ENCODE results near the gene PPP2R2B. TPM values are rescaled to one million over a fixed set of nuclear protein-coding genes. Genes with fewer than 3 reads are reported as not detected.

Gene PPP2R2B
- total RNA-seq, 1 donor from 2014 or later = 0.35 TPM

- DNase-seq (ENCODE audit: low spot score) = no peak
- Mint-ChIP-seq H3K27ac (ENCODE audit: unreplicated experiment) (no peak overlapping the region), H3K27me3 (ENCODE audit: low read depth) (peaks cover 19% of the 10 kb centered on the region), H3K9me3 (ENCODE audit: low read depth) (no peaks in the 10 kb centered on the region), H3K36me3 (ENCODE audit: low read depth) (no peaks in the 10 kb centered on the region), H3K4me3 (ENCODE audit: unreplicated experiment) (no peak overlapping the region), H3K4me1 (ENCODE audit: low read depth) (no peaks in the 10 kb centered on the region)
- no peak for TF ChIP-seq CTCF (IDR thresholded peaks at IDR 0.05)
Observed at GRCh38 chr5:146589028-146589345, 289.6 kb downstream of the PPP2R2B start.

DNA sequence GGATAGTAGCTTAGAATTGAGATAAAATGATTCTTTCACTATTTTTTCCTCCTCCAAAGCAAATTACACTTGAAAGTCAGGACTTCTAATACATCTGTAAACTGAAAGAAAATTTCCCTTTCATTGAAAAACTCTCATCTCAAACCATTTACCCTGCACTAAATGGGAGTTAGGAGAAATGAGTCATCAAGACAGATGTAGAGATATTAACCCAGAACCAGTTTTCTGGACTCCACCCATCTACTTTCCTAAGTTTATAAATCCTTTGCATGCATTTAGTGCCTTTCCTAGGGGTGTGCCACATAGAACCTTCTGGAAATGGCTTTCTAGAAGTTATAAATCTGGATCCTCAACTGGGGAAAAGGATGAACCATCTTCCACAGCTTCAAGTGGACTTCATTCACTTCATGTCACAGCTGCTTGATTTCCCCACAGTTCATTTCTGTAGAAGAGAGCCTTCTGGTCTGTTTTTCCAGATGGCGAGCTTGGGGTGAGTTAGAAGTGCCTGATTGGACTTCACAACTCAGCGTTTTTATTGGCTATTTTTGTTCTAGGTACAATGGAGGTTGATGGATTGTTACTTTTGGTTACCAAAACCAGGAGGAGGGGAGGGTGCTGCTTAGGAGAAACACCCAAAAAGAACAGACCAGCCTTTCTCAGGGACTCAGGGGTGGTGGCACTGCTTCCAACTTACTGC is 290.1 kb downstream of the PPP2R2B start:
- Mint-ChIP-seq H3K4me3 (ENCODE audit: unreplicated experiment) (no peak overlapping the region), H3K27me3 (ENCODE audit: low read depth) (peaks cover 23% of the 10 kb centered on the region), H3K4me1 (ENCODE audit: low read depth) (no peaks in the 10 kb centered on the region), H3K27ac (ENCODE audit: unreplicated experiment) (no peak overlapping the region), H3K36me3 (ENCODE audit: low read depth) (no peaks in the 10 kb centered on the region), H3K9me3 (ENCODE audit: low read depth) (no peaks in the 10 kb centered on the region)
- no peak for DNase-seq (ENCODE audit: low spot score)
- no peak for TF ChIP-seq CTCF (IDR thresholded peaks at IDR 0.05)

GRCh38 chr5:146586752-146587151 is 291.8 kb downstream of the PPP2R2B start:
- Mint-ChIP-seq H3K4me3 (ENCODE audit: unreplicated experiment) (no peak overlapping the region), H3K27ac (ENCODE audit: unreplicated experiment) (no peak overlapping the region), H3K4me1 (ENCODE audit: low read depth) (no peaks in the 10 kb centered on the region), H3K9me3 (ENCODE audit: low read depth) (no peaks in the 10 kb centered on the region), H3K36me3 (ENCODE audit: low read depth) (no peaks in the 10 kb centered on the region), H3K27me3 (ENCODE audit: low read depth) (peaks cover 33% of the 10 kb centered on the region)
- no peak for DNase-seq (ENCODE audit: low spot score)
- TF ChIP-seq CTCF (IDR thresholded peaks at IDR 0.05) = no peak

GRCh38 chr5:146584750-146585149 is 293.8 kb downstream of the PPP2R2B start:
- Mint-ChIP-seq H3K36me3 (ENCODE audit: low read depth) (no peaks in the 10 kb centered on the region), H3K4me1 (ENCODE audit: low read depth) (no peaks in the 10 kb centered on the region), H3K9me3 (ENCODE audit: low read depth) (no peaks in the 10 kb centered on the region), H3K27me3 (ENCODE audit: low read depth) (peaks cover 28% of the 10 kb centered on the region), H3K27ac (ENCODE audit: unreplicated experiment) (no peak overlapping the region), H3K4me3 (ENCODE audit: unreplicated experiment) (no peak overlapping the region)
- TF ChIP-seq CTCF (IDR thresholded peaks at IDR 0.05) = no peak
- no peak for DNase-seq (ENCODE audit: low spot score)

- no peak overlapping the region for H3K4me3 Mint-ChIP-seq (ENCODE audit: unreplicated experiment)
- H3K27me3 Mint-ChIP-seq (ENCODE audit: low read depth) = peaks cover 32% of the 10 kb centered on the region
- no peak overlapping the region for H3K27ac Mint-ChIP-seq (ENCODE audit: unreplicated experiment)
- H3K9me3 Mint-ChIP-seq (ENCODE audit: low read depth) = no peaks in the 10 kb centered on the region
- DNase-seq (ENCODE audit: low spot score) = no peak
- no peak for TF ChIP-seq CTCF (IDR thresholded peaks at IDR 0.05)
- no peaks in the 10 kb centered on the region for H3K36me3 Mint-ChIP-seq (ENCODE audit: low read depth)
- no peaks in the 10 kb centered on the region for H3K4me1 Mint-ChIP-seq (ENCODE audit: low read depth)
Observed at GRCh38 chr5:146582051-146582596, 296.4 kb downstream of the PPP2R2B start.
